HG03460 (cell line): ENCODE measurements around the gene MTM1.
A peak's percentile ranks its signal among the peaks of the same experiment; 100 is the strongest.

ENCODE experiments used
- ATAC-seq: cut with Tn5 transposase; IDR thresholded peaks from one replicate; pipeline ENCODE4 v1.9.1; 2021; ENCODE audit not compliant: unreplicated experiment

Gene MTM1

GRCh38 chrX:150649096-150649870 is 80.9 kb downstream of the MTM1 start:
- ATAC-seq: no peak

DNA sequence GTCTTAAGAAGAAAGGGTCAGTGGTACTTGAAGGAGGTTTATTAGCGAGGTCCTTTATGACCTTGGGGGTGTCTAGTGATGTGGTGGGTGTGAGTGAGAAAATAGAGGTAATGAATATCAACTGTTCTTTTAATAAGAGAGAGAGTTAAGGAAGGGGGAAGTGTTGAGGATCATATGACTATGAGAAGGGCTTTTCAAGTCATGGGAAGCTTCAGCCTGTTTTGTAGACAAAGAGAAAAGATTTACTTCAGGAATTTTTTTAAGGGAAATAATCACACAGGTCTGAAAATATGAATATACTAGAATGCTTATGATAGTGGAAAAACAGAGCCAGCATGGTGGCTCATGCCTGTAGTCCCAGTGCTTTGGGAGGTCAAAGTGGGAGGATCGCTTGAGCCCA is 83.5 kb downstream of the MTM1 start:
- ATAC-seq: no peak

DNA sequence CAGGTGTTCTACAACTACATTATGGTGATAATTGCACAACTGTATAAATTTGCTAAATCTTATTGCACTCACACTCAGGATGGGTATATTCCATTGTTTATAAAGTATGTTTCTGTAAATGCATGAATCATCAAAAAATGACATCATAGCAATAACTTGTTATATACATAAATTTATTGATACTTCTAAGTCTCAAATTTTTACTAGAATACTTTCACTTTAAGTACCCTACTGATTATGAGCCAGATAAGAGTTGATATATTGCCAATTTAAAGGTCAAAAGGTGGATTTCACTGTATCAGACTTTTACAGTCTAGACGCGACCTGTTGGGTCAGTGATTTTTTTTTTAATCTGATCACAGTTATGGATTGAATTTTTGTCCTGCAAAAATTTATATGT is 87.4 kb downstream of the MTM1 start:
- ATAC-seq: no peak

DNA sequence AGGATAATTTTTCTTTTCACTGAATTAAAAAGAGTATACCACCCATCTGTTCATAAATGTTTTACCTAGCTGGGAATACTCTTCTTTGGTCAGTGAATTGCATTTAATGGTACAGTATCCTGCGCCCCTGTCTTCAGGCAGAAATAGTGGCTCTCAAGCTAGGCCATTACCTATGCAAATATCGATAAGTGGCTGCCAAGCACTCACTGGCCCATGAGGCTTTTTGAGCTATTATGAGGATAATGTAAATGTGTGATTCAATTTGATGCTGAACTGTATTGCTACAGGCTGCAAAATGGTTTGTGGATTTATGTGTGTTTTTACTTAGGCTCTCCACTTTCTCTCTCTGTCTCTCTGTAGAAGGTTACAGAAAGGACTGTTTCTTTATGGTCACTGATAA is 94.7 kb downstream of the MTM1 start:
- no peak for ATAC-seq

DNA sequence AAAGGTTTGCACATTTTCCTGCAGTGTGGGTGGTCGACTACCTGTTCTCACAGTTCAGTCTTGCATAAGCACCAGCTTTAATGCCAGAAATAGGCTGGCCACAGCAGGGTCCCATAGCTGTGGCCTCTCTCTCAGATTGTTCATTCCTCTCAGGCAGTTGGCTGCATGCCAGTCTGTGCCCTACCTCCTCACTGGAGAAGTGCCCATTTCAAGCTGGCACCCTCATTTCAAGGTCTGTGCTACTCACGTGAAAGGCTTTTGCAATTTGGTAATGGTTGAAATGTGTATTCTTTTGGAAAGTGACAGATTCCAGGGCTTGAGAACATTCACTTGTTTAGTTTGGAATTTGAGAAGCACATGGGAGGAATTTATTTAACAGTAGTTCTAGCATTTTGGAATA is 95.9 kb downstream of the MTM1 start:
- no peak for ATAC-seq

DNA sequence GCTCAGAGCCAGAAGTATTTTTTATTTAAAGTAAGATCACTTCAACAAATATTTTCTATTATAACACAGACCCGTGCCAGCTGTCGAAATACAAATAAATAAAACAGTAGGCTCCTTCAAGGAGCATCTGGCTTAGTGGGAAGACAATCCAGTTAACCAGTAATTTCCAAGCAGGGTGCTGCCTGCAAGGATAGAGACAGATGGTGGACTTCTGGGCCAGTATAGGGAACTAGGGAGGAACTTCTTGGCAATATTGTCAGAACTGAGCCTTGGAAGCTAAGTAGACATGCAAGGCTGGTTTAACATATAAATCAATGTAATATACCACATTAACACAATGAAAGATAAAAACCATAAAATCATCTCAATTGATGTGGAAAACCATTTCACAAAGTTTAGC is 107.8 kb downstream of the MTM1 start:
- ATAC-seq: no peak

- no peak for ATAC-seq
These were observed 112.6 kb downstream of the MTM1 start for GRCh38 chrX:150680974-150681373.

GRCh38 chrX:150683112-150683511 is 114.7 kb downstream of the MTM1 start:
- no peak for ATAC-seq

DNA sequence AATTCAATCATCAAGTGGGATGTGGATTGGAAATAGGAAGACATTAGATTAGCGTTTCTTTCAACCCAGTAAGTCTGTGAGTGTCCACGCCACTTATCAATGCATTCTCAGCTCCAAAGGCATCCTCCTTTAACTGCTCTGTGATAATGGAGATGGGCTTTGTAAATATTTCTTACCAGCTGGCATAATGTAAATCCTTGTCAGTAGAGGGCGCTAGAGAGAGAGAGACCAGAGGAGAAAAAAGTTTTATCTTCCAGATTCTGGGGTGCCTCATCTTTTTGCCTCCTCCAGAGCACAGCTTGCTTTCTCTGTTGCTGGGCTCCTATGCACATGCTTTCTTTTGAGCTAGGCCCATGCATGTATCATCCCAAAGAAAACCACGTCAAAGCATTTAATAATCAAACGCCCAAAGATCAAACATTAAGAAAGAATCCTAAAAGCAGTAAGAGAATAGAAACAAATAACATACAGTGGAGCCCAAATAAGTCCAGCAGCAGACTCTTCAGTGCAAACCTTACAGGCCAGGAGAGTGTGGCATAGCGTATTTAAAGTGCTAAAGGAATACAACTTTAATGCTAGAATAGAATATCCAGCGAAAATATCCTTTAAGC is 115.2 kb downstream of the MTM1 start:
- ATAC-seq: no peak

- no peak for ATAC-seq
These were observed 120.6 kb downstream of the MTM1 start for GRCh38 chrX:150688911-150689451.

DNA sequence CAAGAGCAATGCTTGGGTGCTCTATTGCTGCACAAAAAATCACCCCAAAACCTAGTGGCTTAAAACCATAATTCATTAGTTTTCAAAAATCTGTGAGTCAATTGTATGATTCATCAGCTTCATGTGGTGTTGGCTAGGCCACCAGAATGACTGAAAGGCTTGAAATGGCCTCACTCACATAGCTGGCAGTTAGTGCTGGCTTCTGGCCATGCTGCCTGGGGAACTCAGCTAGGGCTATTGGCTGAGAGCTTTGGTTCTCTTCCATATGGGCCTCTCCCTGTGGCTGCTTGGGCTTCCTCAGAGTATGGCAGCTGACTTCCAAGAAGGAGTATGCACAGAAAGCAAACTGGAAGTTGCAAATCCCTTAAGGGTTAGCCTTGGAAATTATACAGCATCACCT is 121.7 kb downstream of the MTM1 start:
- no peak for ATAC-seq

- no peak for ATAC-seq
These were observed 123.9 kb downstream of the MTM1 start for GRCh38 chrX:150692296-150692695.

GRCh38 chrX:150692831-150693724 is 124.7 kb downstream of the MTM1 start, which contains the start of gene MTMR1:
TSS of gene MTMR1 (plus strand) at chrX:150693396. CDS start at chrX:150693531, 135 bp downstream.
- peak; percentile 45 for ATAC-seq

- ATAC-seq: peak; percentile 71
These were observed 125.5 kb downstream of the MTM1 start for GRCh38 chrX:150693725-150694574.

GRCh38 chrX:150694738-150695410 is 126.5 kb downstream of the MTM1 start:
- no peak for ATAC-seq

- ATAC-seq: no peak
These were observed 127.9 kb downstream of the MTM1 start for GRCh38 chrX:150696331-150696730.

DNA sequence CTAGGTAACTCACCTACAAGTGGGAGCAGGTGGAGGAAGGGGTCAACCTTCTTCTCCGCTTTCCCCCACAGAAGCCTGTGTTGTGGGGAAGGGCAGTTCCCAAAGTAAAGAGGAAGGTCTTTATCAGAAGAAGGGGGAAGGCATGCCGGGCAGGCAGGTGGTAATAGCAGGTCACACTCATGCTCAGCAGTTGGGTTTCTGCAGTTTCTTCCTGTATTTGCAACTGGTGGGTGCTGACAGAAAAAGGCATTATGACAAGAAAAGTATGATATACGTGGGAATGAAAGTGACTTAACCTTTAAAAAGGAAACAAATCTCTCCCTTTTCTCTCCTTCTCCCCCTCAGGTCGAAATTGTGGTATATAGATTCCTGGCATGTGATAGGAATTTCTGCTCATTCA is 128.4 kb downstream of the MTM1 start:
- no peak for ATAC-seq

GRCh38 chrX:150697641-150698040 is 129.2 kb downstream of the MTM1 start:
- ATAC-seq: no peak

DNA sequence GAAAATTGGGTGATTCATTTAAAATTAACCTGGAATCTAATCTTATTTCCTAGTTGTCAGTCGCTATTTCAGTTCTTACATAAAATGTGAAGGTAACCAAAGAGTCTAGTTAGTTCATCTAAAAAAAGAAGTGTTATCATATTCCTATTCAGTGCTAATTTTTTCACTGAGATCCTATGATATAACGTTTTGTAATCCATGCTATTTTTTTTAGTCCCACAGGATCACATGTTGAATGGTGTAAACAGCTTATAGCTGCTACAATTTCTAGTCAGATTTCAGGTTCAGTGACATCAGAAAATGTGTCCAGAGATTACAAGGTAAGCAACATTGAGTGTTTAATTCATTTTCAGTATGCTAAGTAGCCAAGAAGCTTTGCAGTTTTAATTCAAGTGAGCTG is 130.6 kb downstream of the MTM1 start:
- no peak for ATAC-seq

- no peak for ATAC-seq
These were observed 131.7 kb downstream of the MTM1 start for GRCh38 chrX:150700107-150700506.
